DND-41 (cell line): ENCODE data around the gene EIF4H.

Source experiments
- ATAC-seq: fragments of 200-7000 bp; cut with Tn5 transposase; 3 replicates; pipeline ENCODE4 v1.9.1; 2021; ENCODE audit warnings: low read depth; ENCODE audit not compliant: insufficient read depth
- DNase-seq: peaks from one replicate; pipeline ENCODE4 v3.0.0-alpha.2; 2020
- H2AFZ ChIP-seq: 2 replicates; pipeline ENCODE4 v1.6.0; 2012; ENCODE audit warnings: low read depth, low read length
- H3K27ac ChIP-seq: 2 replicates; pipeline ENCODE4 v1.5.1; 2012; ENCODE audit warnings: low read length, inconsistent platforms
- H3K27me3 ChIP-seq: fragments of 200-600 bp; sonication (generic); 2 replicates; pipeline ENCODE4 v1.6.0; 2012; ENCODE audit warnings: low read length, mild to moderate bottlenecking, inconsistent platforms; ENCODE audit not compliant: insufficient read depth, poor library complexity
- H3K36me3 ChIP-seq: 2 replicates; pipeline ENCODE4 v1.5.1; 2012; ENCODE audit warnings: low read length, inconsistent platforms; ENCODE audit not compliant: insufficient read depth
- H3K4me1 ChIP-seq: 2 replicates; pipeline ENCODE4 v1.5.1; 2012; ENCODE audit warnings: mild to moderate bottlenecking, low read length; ENCODE audit not compliant: insufficient read depth
- H3K4me2 ChIP-seq: 2 replicates; pipeline ENCODE4 v1.6.0; 2012; ENCODE audit warnings: mild to moderate bottlenecking, moderate library complexity, low read length, inconsistent platforms; ENCODE audit not compliant: insufficient read depth
- H3K4me3 ChIP-seq, 2 experiments: fragments of 200-600 bp in 1 of 2; shearing (Covaris generic) in 1 of 2; 2 replicates each; pipeline ENCODE4 v1.5.1; 2012 to 2016; ENCODE audit warnings: inconsistent platforms in 2 of 2, low read length in 2 of 2, mild to moderate bottlenecking in 2 of 2, low read depth in 1 of 2, moderate library complexity in 1 of 2
- H3K79me2 ChIP-seq: 2 replicates; pipeline ENCODE4 v1.6.0; 2012; ENCODE audit warnings: low read length, inconsistent platforms; ENCODE audit not compliant: insufficient read depth
- H3K9ac ChIP-seq: 2 replicates; pipeline ENCODE4 v1.6.0; 2012; ENCODE audit warnings: low read depth, mild to moderate bottlenecking, inconsistent platforms, low read length, moderate library complexity
- H3K9me3 ChIP-seq: 2 replicates; pipeline ENCODE4 v1.5.1; 2012; ENCODE audit warnings: low read length, moderate library complexity, mild to moderate bottlenecking, inconsistent platforms; ENCODE audit not compliant: insufficient read depth, severe bottlenecking
- H4K20me1 ChIP-seq: 2 replicates; pipeline ENCODE4 v1.6.0; 2012; ENCODE audit warnings: low read length; ENCODE audit not compliant: insufficient read depth
- CTCF ChIP-seq: IDR thresholded peaks from 2 replicates; pipeline ENCODE4 v1.5.1; 2012; ENCODE audit warnings: borderline replicate concordance, low read length, moderate library complexity, mild to moderate bottlenecking; ENCODE audit not compliant: poor library complexity, severe bottlenecking; ENCODE audit errors: extremely low read depth
- EZH2 ChIP-seq: IDR thresholded peaks from 3 replicates; pipeline ENCODE4 v1.6.1; 2012; ENCODE audit warnings: borderline replicate concordance, low read depth, mild to moderate bottlenecking, moderate library complexity, low read length, inconsistent platforms; ENCODE audit not compliant: severe bottlenecking

EIF4H gene

GRCh38 chr7:74226633-74227032 is 52.5 kb downstream of the EIF4H start:
- H2AFZ ChIP-seq: no peak overlapping the region
- H3K4me3 ChIP-seq: no peak overlapping the region
- peaks cover 64% of the 10 kb centered on the region for H3K36me3 ChIP-seq
- no peaks in the 10 kb centered on the region for H3K9me3 ChIP-seq
- DNase-seq: no peak
- peak overlapping the region; percentile 71 for H3K27ac ChIP-seq
- H4K20me1 ChIP-seq: no peaks in the 10 kb centered on the region
- no peaks in the 10 kb centered on the region for H3K79me2 ChIP-seq
- ATAC-seq: peak; percentile 14; the same call in 1 of the 3 replicates
- no peak overlapping the region for H3K9ac ChIP-seq
- H3K4me1 ChIP-seq: peaks cover 3% of the 10 kb centered on the region; the same call in 1 of the 2 replicates
- H3K27me3 ChIP-seq: no peaks in the 10 kb centered on the region
- no peak for TF ChIP-seq CTCF
- TF ChIP-seq EZH2: no peak
- H3K4me2 ChIP-seq: no peak overlapping the region

- Histone ChIP-seq H4K20me1 (no peaks in the 10 kb centered on the region), H3K9me3 (no peaks in the 10 kb centered on the region), H3K4me2 (no peak overlapping the region), H3K27ac (peak overlapping the region; percentile 65), H3K9ac (no peak overlapping the region), H2AFZ (no peak overlapping the region), H3K4me3 (no peak overlapping the region), H3K27me3 (no peaks in the 10 kb centered on the region), H3K4me1 (0 out of 2 replicates have a peak, but pooled peaks cover 2% of the 10 kb centered on the region), H3K36me3 (peaks cover 86% of the 10 kb centered on the region), H3K79me2 (peaks cover 5% of the 10 kb centered on the region; the same call in 1 of the 2 replicates)
- DNase-seq (no peak), ATAC-seq (no peak)
- no peak for TF ChIP-seq CTCF
- TF ChIP-seq EZH2: no peak
Observed at GRCh38 chr7:74228951-74229900, 55.1 kb downstream of the EIF4H start.

GRCh38 chr7:74230446-74231231 is 56.5 kb downstream of the EIF4H start:
- Histone ChIP-seq H3K79me2 (peaks cover 9% of the 10 kb centered on the region; the same call in 1 of the 2 replicates), H3K27ac (peak overlapping the region; percentile 36; the same call in 1 of the 2 replicates)

More at GRCh38 chr7:74230446-74231231, 56.5 kb downstream of the EIF4H start:
- TF ChIP-seq CTCF (no peak), EZH2 (no peak)
- Histone ChIP-seq H3K4me3 (no peak overlapping the region), H3K36me3 (peaks cover 86% of the 10 kb centered on the region), H3K27me3 (no peaks in the 10 kb centered on the region), H4K20me1 (no peaks in the 10 kb centered on the region), H2AFZ (no peak overlapping the region), H3K9ac (no peak overlapping the region), H3K4me2 (no peak overlapping the region), H3K4me1 (peaks cover 8% of the 10 kb centered on the region), H3K9me3 (no peaks in the 10 kb centered on the region)
- ATAC-seq (no peak), DNase-seq (no peak)
